SKM-1 (cell line): Measurements from ENCODE around the gene PCDHGA11.
"Not testable (repeated sequence)": the region's sequence is repeated elsewhere in the genome, so short reads cannot be mapped to it uniquely, and the experiment has no call there.

Experiments used
- DNase-seq: peaks from one replicate; lab custom pipeline; 2025; ENCODE audit not compliant: unreplicated experiment; lab: John Stamatoyannopoulos, UW

Gene PCDHGA11

DNA sequence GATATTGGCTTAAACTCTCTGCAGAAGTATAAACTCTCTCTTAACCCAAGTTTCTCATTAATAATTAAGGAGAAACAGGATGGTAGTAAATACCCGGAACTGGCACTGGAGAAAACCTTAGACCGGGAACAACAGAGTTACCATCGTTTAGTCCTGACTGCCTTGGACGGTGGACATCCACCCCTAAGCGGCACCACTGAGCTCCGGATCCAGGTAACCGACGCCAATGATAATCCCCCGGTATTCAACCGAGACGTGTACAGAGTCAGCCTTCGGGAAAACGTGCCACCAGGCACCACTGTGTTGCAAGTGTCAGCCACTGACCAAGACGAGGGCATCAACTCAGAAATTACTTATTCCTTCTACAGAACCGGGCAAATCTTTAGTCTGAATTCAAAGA is 22.2 kb upstream of the PCDHGA11 start:
- DNase-seq: no peak

DNA sequence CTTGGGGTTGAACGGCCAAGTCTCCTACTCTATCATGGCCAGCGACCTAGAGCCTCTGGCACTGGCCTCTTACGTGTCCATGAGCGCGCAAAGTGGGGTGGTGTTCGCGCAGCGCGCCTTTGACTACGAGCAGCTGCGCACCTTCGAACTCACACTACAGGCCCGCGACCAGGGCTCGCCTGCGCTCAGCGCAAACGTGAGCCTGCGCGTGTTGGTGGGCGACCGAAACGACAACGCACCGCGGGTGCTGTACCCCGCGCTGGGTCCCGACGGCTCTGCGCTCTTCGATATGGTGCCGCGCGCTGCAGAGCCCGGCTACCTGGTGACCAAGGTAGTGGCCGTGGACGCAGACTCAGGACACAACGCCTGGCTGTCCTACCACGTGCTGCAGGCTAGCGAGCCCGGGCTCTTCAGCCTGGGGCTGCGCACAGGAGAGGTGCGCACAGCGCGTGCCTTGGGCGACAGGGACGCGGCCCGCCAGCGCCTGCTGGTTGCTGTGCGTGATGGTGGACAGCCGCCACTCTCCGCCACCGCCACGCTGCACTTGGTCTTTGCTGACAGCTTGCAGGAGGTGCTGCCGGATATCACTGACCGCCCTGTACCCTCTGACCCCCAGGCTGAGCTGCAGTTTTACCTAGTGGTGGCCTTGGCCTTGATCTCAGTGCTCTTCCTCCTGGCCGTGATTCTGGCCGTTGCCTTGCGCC is 21.1 kb upstream of the PCDHGA11 start:
- no peak for DNase-seq

DNA sequence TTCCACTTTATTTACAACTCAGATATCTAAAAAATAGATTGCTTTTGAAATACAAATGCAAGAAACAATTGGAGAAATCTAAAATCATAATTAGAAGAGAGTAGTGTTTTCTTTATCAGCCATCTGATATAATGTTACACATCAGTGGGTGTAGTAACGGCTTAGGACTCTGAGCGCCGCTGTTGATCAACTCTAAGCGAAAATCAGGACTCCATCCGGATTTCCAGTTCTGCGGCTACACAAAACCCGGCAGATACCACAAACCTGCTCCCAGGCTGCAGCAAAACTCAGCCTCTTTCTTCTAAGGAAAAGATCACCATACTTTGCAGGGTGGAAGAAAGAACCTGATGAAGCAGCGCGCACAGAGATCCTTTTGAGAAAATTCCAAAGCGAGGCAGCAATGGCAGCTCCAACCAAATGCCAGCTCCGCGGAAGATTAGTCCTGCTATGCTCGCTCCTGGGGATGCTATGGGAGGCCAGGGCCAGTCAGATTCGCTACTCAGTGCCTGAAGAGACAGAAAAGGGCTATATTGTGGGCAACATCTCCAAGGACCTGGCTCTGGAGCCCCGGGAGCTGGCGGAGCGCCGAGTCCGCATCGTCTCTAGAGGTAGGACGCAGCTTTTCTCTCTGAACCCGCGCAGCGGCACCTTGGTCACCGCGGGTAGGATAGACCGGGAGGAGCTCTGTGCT is 18.2 kb upstream of the PCDHGA11 start, which contains the start of gene PCDHGA9:
Gene PCDHGA9, plus strand, starts transcription at position 226 of the 691 bp plus-strand sequence. Its CDS starts 175 bp downstream, at position 401.
- no peak for DNase-seq

DNA sequence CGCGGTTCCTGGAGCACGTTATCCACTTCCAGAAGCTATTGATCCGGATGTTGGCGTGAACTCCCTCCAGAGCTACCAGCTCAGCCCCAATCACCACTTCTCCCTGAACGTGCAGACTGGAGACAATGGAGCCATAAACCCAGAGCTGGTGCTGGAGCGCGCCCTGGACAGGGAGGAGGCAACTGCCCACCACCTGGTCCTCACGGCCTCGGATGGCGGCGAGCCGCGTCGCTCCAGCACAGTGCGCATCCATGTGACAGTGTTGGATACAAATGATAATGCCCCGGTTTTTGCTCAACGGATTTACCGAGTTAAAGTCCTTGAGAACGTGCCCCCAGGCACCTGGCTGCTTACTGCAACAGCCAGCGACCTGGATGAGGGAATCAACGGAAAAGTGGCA is 17.5 kb upstream of the PCDHGA11 start:
- DNase-seq: no peak

- not testable (repeated sequence) for DNase-seq
Observed at GRCh38 chr5:141407790-141408505, 12.9 kb upstream of the PCDHGA11 start, which contains the start of gene PCDHGB6. TSS of gene PCDHGB6 (plus strand) at chr5:141408021. CDS start at chr5:141408203, 182 bp downstream.

- no peak for DNase-seq
Observed at GRCh38 chr5:141409598-141410306, 11.1 kb upstream of the PCDHGA11 start.

- DNase-seq: no peak
Observed at GRCh38 chr5:141411575-141411974, 9.3 kb upstream of the PCDHGA11 start.

DNA sequence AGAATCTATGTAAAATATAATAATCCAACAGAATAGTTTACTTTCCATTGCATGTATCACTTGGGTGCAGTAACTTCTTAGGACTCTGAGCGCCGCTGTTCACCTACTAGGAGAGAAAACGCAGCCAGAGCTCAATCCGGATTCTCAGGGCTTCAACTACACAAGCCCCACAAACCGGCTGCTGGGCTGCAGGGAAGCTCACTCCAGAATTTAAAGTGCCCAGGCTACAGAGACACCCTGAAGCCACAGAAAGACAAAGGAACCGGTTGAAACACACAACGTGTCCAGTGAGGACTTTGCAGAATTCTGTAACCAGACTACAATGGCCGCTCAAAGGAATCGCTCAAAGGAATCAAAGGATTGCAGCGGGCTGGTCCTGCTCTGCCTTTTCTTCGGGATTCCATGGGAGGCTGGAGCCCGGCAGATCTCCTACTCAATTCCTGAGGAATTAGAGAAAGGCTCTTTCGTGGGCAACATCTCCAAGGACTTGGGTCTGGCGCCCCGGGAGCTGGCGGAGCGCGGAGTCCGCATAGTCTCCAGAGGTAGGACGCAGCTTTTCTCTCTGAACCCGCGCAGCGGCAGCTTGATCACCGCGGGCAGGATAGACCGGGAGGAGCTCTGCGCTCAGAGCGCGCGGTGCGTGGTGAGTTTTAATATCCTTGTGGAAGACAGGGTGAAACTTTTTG is 7.9 kb upstream of the PCDHGA11 start, which contains the start of gene PCDHGA10:
Gene PCDHGA10, plus strand, starts transcription at position 134 of the 686 bp plus-strand sequence. Its CDS starts 189 bp downstream, at position 323.
- DNase-seq: peak; percentile 80

DNA sequence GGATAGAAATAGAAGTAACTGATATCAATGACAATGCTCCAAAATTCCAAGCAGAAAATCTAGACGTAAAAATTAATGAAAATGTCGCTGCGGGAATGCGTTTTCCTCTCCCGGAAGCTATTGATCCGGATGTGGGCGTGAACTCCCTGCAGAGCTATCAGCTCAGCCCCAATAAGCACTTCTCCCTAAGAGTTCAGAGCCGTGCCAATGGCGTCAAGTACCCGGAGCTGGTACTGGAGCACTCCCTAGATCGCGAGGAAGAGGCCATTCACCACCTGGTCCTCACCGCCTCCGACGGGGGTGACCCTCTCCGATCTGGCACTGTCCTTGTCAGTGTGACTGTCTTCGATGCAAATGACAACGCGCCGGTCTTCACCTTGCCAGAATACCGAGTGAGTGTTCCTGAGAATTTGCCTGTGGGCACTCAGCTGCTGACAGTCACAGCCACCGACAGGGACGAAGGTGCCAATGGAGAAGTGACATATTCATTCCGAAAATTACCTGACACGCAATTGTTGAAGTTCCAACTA is 7.2 kb upstream of the PCDHGA11 start:
- DNase-seq: no peak

DNA sequence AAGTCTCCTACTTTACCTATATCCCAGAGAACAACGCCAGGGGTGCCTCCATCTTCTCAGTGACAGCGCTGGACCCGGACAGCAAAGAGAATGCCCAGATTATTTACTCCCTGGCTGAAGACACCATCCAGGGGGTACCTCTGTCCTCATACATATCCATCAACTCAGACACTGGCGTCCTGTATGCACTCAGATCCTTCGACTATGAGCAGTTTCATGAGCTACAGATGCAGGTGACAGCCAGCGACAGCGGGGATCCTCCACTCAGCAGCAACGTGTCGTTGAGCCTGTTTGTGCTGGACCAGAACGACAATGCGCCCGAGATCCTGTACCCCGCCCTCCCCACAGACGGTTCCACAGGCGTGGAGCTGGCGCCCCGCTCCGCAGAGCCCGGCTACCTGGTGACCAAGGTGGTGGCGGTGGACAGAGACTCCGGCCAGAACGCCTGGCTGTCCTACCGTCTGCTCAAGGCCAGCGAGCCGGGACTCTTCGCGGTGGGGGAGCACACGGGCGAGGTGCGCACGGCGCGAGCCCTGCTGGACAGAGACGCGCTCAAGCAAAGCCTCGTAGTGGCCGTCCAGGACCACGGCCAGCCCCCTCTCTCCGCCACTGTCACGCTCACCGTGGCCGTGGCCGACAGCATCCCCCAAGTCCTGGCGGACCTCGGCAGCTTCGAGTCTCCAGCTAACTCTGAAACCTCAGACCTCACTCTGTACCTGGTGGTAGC is 6.1 kb upstream of the PCDHGA11 start:
- not testable (repeated sequence) for DNase-seq

GRCh38 chr5:141415275-141415618 is 5.6 kb upstream of the PCDHGA11 start:
- not testable (repeated sequence) for DNase-seq

DNA sequence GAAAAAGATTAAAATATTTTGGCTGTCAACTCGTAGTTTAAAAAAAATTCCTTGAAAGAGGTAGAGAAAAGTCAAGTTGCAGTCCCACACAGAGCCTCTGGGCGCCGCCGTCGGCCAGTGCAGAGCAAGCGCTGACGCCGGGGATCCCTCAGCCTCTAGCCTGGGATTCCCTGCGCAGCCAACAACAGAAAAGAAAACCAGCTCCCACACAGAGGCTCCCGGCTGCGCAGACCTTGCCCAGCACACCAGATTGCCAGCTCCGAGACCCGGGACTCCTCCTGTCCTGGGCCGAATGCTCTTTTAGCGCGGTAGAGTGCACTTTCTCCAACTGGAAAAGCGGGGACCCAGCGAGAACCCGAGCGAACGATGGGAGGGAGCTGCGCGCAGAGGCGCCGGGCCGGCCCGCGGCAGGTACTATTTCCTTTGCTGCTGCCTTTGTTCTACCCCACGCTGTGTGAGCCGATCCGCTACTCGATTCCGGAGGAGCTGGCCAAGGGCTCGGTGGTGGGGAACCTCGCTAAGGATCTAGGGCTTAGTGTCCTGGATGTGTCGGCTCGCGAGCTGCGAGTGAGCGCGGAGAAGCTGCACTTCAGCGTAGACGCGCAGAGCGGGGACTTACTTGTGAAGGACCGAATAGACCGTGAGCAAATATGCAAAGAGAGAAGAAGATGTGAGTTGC is 3.2 kb upstream of the PCDHGA11 start, which contains the start of gene PCDHGB7:
Gene PCDHGB7, plus strand, starts transcription at position 184 of the 679 bp plus-strand sequence. Its CDS starts 183 bp downstream, at position 367.
- DNase-seq: peak; percentile 65

DNA sequence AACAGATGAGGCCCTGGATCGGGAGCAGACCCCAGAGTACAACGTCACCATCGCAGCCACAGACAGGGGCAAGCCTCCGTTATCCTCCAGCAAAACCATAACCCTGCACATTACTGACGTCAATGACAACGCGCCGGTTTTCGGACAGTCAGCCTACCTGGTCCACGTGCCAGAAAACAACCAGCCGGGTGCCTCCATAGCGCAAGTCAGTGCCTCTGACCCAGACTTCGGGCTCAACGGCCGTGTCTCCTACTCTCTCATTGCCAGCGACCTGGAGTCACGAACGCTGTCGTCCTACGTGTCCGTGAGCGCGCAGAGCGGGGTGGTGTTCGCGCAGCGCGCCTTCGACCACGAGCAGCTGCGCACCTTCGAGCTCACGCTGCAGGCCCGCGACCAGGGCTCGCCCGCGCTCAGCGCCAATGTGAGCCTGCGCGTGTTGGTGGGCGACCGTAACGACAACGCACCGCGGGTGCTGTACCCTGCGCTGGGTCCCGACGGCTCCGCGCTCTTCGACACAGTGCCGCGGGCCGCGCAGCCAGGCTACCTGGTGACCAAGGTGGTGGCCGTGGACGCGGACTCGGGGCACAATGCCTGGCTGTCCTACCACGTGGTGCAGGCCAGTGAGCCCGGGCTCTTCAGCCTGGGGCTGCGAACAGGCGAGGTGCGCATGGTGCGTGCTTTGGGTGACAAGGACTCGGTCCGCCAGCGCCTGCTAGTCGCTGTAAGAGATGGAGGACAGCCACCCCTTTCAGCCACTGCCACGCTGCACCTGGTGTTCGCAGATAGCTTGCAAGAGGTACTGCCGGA is 1.6 kb upstream of the PCDHGA11 start:
- no peak for DNase-seq

DNA sequence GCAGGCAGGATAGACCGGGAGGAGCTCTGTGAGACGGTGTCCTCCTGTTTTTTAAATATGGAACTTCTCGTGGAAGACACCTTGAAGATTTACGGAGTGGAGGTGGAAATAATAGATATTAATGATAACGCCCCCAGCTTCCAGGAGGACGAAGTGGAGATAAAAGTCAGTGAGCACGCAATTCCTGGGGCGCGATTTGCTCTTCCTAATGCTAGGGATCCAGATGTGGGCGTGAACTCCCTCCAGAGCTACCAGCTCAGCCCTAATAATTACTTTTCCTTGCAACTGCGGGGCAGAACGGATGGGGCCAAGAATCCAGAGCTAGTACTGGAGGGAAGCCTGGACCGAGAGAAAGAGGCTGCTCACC is 621 bp downstream of the PCDHGA11 start:
- no peak for DNase-seq

DNA sequence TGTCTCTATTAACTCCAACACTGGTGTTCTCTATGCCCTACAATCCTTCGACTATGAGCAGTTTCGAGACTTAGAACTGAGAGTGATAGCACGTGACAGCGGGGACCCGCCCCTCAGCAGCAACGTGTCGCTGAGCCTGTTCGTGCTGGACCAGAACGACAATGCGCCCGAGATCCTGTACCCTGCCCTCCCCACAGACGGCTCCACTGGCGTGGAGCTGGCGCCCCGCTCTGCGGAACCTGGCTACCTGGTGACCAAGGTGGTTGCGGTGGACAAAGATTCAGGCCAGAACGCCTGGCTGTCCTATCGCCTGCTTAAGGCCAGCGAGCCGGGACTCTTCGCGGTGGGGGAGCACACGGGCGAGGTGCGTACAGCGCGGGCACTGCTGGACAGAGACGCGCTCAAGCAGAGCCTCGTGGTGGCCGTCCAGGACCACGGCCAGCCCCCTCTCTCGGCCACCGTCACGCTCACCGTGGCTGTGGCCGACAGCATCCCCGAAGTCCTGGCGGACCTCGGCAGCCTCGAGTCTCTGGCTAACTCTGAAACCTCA is 2.0 kb downstream of the PCDHGA11 start:
- DNase-seq: no peak

DNA sequence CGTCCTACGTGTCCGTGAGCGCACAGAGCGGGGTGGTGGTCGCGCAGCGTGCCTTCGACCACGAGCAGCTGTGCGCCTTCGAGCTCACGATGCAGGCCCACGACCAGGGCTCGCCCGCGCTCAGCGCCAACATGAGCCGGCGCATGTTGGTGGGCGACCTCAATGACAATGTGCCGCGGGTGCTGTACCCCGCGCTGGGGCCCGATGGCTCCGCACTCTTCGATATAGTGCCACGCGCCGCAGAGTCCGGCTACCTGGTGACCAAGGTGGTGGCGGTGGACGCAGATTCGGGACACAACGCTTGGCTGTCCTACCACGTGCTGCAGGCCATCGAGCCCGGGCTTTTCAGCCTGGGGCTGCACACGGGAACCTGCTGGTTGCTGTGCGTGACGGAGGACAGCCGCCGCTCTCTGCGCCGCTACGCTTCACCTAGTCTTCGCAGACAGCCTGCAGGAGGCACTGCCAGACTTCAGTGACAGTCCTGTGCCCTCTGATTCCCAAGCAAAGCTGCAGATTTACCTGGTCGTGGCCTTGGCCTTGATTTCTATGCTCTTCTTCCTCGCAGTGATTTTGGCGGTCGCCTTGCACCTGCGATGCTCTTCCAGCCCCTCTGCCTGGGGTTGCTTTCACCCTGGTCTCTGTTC is 7.1 kb downstream of the PCDHGA11 start:
- no peak for DNase-seq
